HCT116 (cell line): ENCODE measurements around the gene STARD8. TPM values are rescaled to one million over a fixed set of nuclear protein-coding genes. Genes with fewer than 3 reads are reported as not detected.

ENCODE experiments used
- ATAC-seq: fragments of 200-7000 bp; cut with Tn5 transposase; 2 replicates; pipeline ENCODE4 v1.9.1; 2020; ENCODE audit warnings: mild to moderate bottlenecking, moderate library complexity
- BruUV-seq: library from RNA; stranded (reverse); fragments of 400-500 nt; replicated peaks from 2 replicates; lab custom pipeline; 2021; lab: Mats Ljungman, UMichigan
- CTCF ChIA-PET: fragments of 300-600 bp; sonication (Branson Sonifier 250); formaldehyde crosslinking; loops from one replicate; lab custom pipeline; 2021; ENCODE audit warnings: antibody characterized with exemption; lab: Charles Lee
- POLR2A ChIA-PET: fragments of 300-600, 350-600 bp; sonication (Branson Sonifier 250); formaldehyde crosslinking; loops from one replicate; lab custom pipeline; 2021; ENCODE audit warnings: antibody characterized with exemption; lab: Charles Lee
- RAD21 ChIA-PET, 2 experiments: fragments of 300-600 bp; sonication (Branson Sonifier 250); formaldehyde crosslinking; loops; one replicate each; lab custom pipeline; 2023; ENCODE audit warnings: low total read pairs in 2 of 2; ENCODE audit not compliant: uncharacterized antibody in 2 of 2, unreplicated experiment in 2 of 2, low non-redundant PET in 1 of 2; lab: Charles Lee
- DNase-seq: peaks from one replicate; pipeline ENCODE4 v3.0.0-alpha.2; 2010; ENCODE audit warnings: low read depth, low spot score
- H2AFZ ChIP-seq: fragments of 200-600 bp; shearing (Covaris generic), sonication (generic); 2 replicates; pipeline ENCODE4 v1.6.1; 2017; ENCODE audit warnings: low read depth, mixed run types, mixed read lengths, antibody characterized with exemption, low read length; ENCODE audit not compliant: poor library complexity, severe bottlenecking
- H3K27ac ChIP-seq: 2 replicates; pipeline ENCODE4 v1.5.1; 2012; ENCODE audit warnings: low read depth, low read length
- H3K27me3 ChIP-seq: fragments of 200-600 bp; sonication (generic); 2 replicates; pipeline ENCODE4 v1.6.1; 2016; ENCODE audit warnings: mixed run types, low read length, mixed read lengths; ENCODE audit not compliant: insufficient read depth
- H3K36me3 ChIP-seq, 2 experiments: fragments of 200-500 bp in 1 of 2; fragments of 200-600 bp in 1 of 2; sonication (Bioruptor generic) in 1 of 2; sonication (generic) in 1 of 2; 2 replicates each; pipeline versions ENCODE4 v1.5.1 to v1.6.1; 2014 to 2016; ENCODE audit warnings: low read length in 2 of 2, inconsistent platforms in 1 of 2, mixed read lengths in 1 of 2, mixed run types in 1 of 2; ENCODE audit not compliant: insufficient read depth in 2 of 2, control insufficient read depth in 1 of 2
- H3K4me1 ChIP-seq, 2 experiments: fragments of 200-600 bp in 1 of 2; sonication (generic) in 1 of 2; 2 replicates each; pipeline versions ENCODE4 v1.5.1 to v1.6.1; 2012 to 2017; ENCODE audit warnings: low read length in 2 of 2, inconsistent platforms in 1 of 2, mild to moderate bottlenecking in 1 of 2, mixed read lengths in 1 of 2, mixed run types in 1 of 2, moderate library complexity in 1 of 2; ENCODE audit not compliant: insufficient read depth in 2 of 2, control insufficient read depth in 1 of 2
- H3K4me2 ChIP-seq: fragments of 200-600 bp; sonication (generic); 2 replicates; pipeline ENCODE4 v1.6.1; 2017; ENCODE audit warnings: mixed run types, low read length, mixed read lengths
- H3K4me3 ChIP-seq, 2 experiments: fragments of 200-600 bp in 1 of 2; sonication (generic) in 1 of 2; replicated peaks in 1 of 2; 2 replicates each; pipeline ENCODE4 v1.5.1; 2011 to 2016; ENCODE audit warnings: low read length in 2 of 2, control low read depth in 1 of 2, low read depth in 1 of 2, mild to moderate bottlenecking in 1 of 2, mixed read lengths in 1 of 2, mixed run types in 1 of 2
- H3K79me2 ChIP-seq: fragments of 200-600 bp; sonication (generic); 2 replicates; pipeline ENCODE4 v1.6.1; 2017; ENCODE audit warnings: mild to moderate bottlenecking, mixed run types, low read length, moderate library complexity, mixed read lengths; ENCODE audit not compliant: insufficient read depth
- H3K9ac ChIP-seq: fragments of 200-600 bp; sonication (generic); 2 replicates; pipeline ENCODE4 v1.6.1; 2016; ENCODE audit warnings: low read length, mixed read lengths
- H3K9me2 ChIP-seq: fragments of 200-600 bp; sonication (generic), shearing (Covaris generic); 2 replicates; pipeline ENCODE4 v1.6.1; 2017; ENCODE audit warnings: mixed run types, mild to moderate bottlenecking, moderate library complexity; ENCODE audit not compliant: insufficient read depth
- H3K9me3 ChIP-seq, 2 experiments: fragments of 200-500 bp in 1 of 2; fragments of 200-600 bp in 1 of 2; sonication (Bioruptor generic) in 1 of 2; sonication (generic) in 1 of 2; 2 replicates each; pipeline ENCODE4 v1.6.1; 2014 to 2017; ENCODE audit warnings: low read length in 2 of 2, mixed read lengths in 2 of 2, inconsistent platforms in 1 of 2, low read depth in 1 of 2, mild to moderate bottlenecking in 1 of 2, mixed run types in 1 of 2, moderate library complexity in 1 of 2; ENCODE audit not compliant: control insufficient read depth in 1 of 2, insufficient read depth in 1 of 2
- H4K20me1 ChIP-seq: fragments of 200-600 bp; sonication (generic), shearing (Covaris generic); 2 replicates; pipeline ENCODE4 v1.6.1; 2017; ENCODE audit warnings: mixed run types, mild to moderate bottlenecking, moderate library complexity; ENCODE audit not compliant: insufficient read depth
- ATF3 ChIP-seq: IDR thresholded peaks from 2 replicates; pipeline ENCODE4 v1.6.1; 2012
- EGR1 ChIP-seq: IDR thresholded peaks from 2 replicates; pipeline ENCODE4 v1.6.1; 2012; ENCODE audit warnings: low read depth
- ELF1 ChIP-seq: IDR thresholded peaks from 2 replicates; pipeline ENCODE4 v1.6.1; 2012; ENCODE audit warnings: low read depth, borderline replicate concordance
- EZH2 ChIP-seq: fragments of 200-600 bp; sonication (generic); IDR thresholded peaks from 2 replicates; pipeline ENCODE4 v1.6.1; 2017; ENCODE audit warnings: antibody characterized with exemption, mixed run types
- EZH2phosphoT487 ChIP-seq: fragments of 200-600 bp; IDR thresholded peaks from 2 replicates; pipeline ENCODE4 v1.6.1; 2018; ENCODE audit warnings: antibody characterized with exemption, borderline replicate concordance
- FOSL1 ChIP-seq: IDR thresholded peaks from 2 replicates; pipeline ENCODE4 v1.6.1; 2012; ENCODE audit warnings: low read depth
- JUND ChIP-seq: IDR thresholded peaks from 2 replicates; pipeline ENCODE4 v1.6.1; 2012
- MAX ChIP-seq: IDR thresholded peaks from 2 replicates; pipeline ENCODE4 v1.6.1; 2012
- POLR2A ChIP-seq: IDR thresholded peaks from 2 replicates; pipeline ENCODE4 v1.7.0; 2011; ENCODE audit warnings: borderline replicate concordance; ENCODE audit not compliant: insufficient read depth, insufficient read length; ENCODE audit errors: extremely low read depth
- REST ChIP-seq: IDR thresholded peaks from 2 replicates; pipeline ENCODE4 v1.6.1; 2012; ENCODE audit warnings: low read depth
- SP1 ChIP-seq: IDR thresholded peaks from 2 replicates; pipeline ENCODE4 v1.6.1; 2012; ENCODE audit warnings: low read depth
- SRF ChIP-seq: IDR thresholded peaks from 2 replicates; pipeline ENCODE4 v1.6.1; 2012; ENCODE audit warnings: low read depth
- TCF7L2 ChIP-seq: IDR thresholded peaks from 2 replicates; pipeline ENCODE4 v1.7.0; 2011; ENCODE audit warnings: borderline replicate concordance, inconsistent platforms; ENCODE audit not compliant: insufficient read depth, insufficient read length; ENCODE audit errors: extremely low read depth
- YY1 ChIP-seq: IDR thresholded peaks from 2 replicates; pipeline ENCODE4 v1.6.1; 2011; ENCODE audit warnings: low read length, low read depth, moderate library complexity, mild to moderate bottlenecking; ENCODE audit not compliant: insufficient replicate concordance; ENCODE audit errors: extremely low read depth
- ZFX ChIP-seq: fragments of 450-650 bp; IDR thresholded peaks from 2 replicates; pipeline ENCODE4 v1.6.1; 2017
- ZNF274 ChIP-seq: fragments of 200-500 bp; sonication (Bioruptor generic); IDR thresholded peaks from 2 replicates; pipeline ENCODE4 v1.6.1; 2014; ENCODE audit warnings: mild to moderate bottlenecking, low read depth, low read length, inconsistent platforms
- intact Hi-C: fragments of 100-400 bp; cut with micrococcal nuclease; formaldehyde crosslinking; loops from 2 replicates; pipeline ENCODE4 v1.10.0; 2022
- total RNA-seq: library from RNA; stranded (reverse); gene quantifications from one replicate; pipeline ENCODE4 v1.2.1, GENCODE V29; 2021; ENCODE audit not compliant: unreplicated experiment

STARD8 gene
- total RNA-seq, 1 experiment from 2014 or later, result 5.4 TPM

- no peak for TF ChIP-seq JUND
- no peak for TF ChIP-seq ZNF274
- no peak for TF ChIP-seq YY1
- TF ChIP-seq SRF, result no peak
- TF ChIP-seq POLR2A, result no peak
- no peak for TF ChIP-seq FOSL1
- no peak for TF ChIP-seq ELF1
- no peak for TF ChIP-seq TCF7L2
- Histone ChIP-seq H2AFZ (no peak overlapping the region), H3K27ac (no peak overlapping the region), H3K4me3 (no peak overlapping the region), H3K4me2 (no peak overlapping the region), H3K27me3 (no peaks in the 10 kb centered on the region), H3K9me3 (no peaks in the 10 kb centered on the region), H3K9me2 (no peaks in the 10 kb centered on the region), H3K4me1 (no peaks in the 10 kb centered on the region), H3K36me3 (no peaks in the 10 kb centered on the region), H4K20me1 (no peaks in the 10 kb centered on the region), H3K79me2 (no peaks in the 10 kb centered on the region), H3K9ac (no peak overlapping the region)
- intact Hi-C loops, result no loop called here
- RAD21 ChIA-PET, result no interaction called here
- CTCF ChIA-PET, result no interaction called here
- BruUV-seq, result no TSS peak
- DNase-seq, result no peak
- ATAC-seq, result no peak
- POLR2A ChIA-PET, result no interaction called here
These were observed 52.7 kb downstream of the STARD8 start for GRCh38 chrX:68699960-68700746.

- no TSS peak for BruUV-seq
- TF ChIP-seq REST, result no peak
- no peak for TF ChIP-seq ZFX
- TF ChIP-seq MAX, result no peak
- TF ChIP-seq EZH2, result no peak
- TF ChIP-seq ATF3, result no peak
- no peak for TF ChIP-seq SP1
- no peak for TF ChIP-seq EZH2phosphoT487
- no peak for TF ChIP-seq YY1
- TF ChIP-seq TCF7L2, result no peak
- TF ChIP-seq EGR1, result no peak
- no peak for TF ChIP-seq ELF1
These were observed 55.9 kb downstream of the STARD8 start for GRCh38 chrX:68703369-68703768.

More at GRCh38 chrX:68703369-68703768, 55.9 kb downstream of the STARD8 start:
- H3K4me2 ChIP-seq, result no peak overlapping the region
- H4K20me1 ChIP-seq, result no peaks in the 10 kb centered on the region
- ChIA-PET POLR2A (no interaction called here), RAD21 (no interaction called here), CTCF (no interaction called here)
- DNase-seq, result no peak
- no peak overlapping the region for H2AFZ ChIP-seq
- H3K36me3 ChIP-seq, result no peaks in the 10 kb centered on the region
- ATAC-seq, result no peak
- H3K9me2 ChIP-seq, result no peaks in the 10 kb centered on the region
- H3K9ac ChIP-seq, result no peak overlapping the region
- no peaks in the 10 kb centered on the region for H3K79me2 ChIP-seq
- no peak overlapping the region for H3K4me3 ChIP-seq
- intact Hi-C loops, result no loop called here
- no peaks in the 10 kb centered on the region for H3K27me3 ChIP-seq
- no peak overlapping the region for H3K27ac ChIP-seq
- no peaks in the 10 kb centered on the region for H3K9me3 ChIP-seq
- H3K4me1 ChIP-seq, result no peaks in the 10 kb centered on the region
